Activated CD4-positive, alpha-beta T cell treated with anti-CD3 and anti-CD28 coated beads, Interleukin-10, Interleukin-2, amounts not matched to agents 100 ng/mL and 50 ng/mL, durations not matched to agents 16 hours and 8 hours (primary cell): ENCODE results near the gene KIF1A.
"Not testable (repeated sequence)": the region's sequence is repeated elsewhere in the genome, so short reads cannot be mapped to it uniquely, and the experiment has no call there.

ENCODE experiments used
- DNase-seq: peaks from one replicate; pipeline ENCODE4 v3.0.0-alpha.2; 2020

Gene KIF1A

DNA sequence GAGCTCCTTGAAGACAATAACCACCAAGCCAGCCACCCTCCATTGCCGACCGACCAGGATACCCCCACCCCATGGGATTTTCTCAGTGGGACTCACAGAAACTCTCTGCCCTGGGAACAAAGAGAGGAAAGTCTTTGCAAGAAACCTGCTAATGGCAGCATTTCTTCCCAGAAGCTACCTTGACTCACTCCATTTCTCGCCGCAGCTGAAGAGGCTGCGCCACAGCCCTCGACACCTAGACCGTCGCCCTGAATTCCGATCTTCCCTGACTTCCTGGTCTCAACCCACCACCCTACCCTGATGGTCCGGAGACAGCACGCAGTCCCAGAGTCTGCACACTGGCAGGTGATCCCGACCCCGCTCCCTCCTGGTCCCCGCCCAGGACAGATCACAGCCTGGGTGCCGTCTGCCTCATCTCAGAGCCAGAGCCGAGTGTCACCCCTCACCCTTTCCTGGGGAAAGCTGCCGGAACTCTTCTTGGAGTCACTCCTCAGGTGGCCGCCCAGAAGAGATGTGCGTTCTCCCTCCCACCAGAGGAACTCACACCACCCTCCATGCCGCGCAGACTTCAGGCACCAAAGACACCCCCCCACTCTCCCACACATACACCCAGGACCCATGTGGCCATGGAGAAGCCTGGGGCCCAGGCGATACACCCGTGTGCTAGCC is 103.8 kb downstream of the KIF1A start:
- no peak for DNase-seq

DNA sequence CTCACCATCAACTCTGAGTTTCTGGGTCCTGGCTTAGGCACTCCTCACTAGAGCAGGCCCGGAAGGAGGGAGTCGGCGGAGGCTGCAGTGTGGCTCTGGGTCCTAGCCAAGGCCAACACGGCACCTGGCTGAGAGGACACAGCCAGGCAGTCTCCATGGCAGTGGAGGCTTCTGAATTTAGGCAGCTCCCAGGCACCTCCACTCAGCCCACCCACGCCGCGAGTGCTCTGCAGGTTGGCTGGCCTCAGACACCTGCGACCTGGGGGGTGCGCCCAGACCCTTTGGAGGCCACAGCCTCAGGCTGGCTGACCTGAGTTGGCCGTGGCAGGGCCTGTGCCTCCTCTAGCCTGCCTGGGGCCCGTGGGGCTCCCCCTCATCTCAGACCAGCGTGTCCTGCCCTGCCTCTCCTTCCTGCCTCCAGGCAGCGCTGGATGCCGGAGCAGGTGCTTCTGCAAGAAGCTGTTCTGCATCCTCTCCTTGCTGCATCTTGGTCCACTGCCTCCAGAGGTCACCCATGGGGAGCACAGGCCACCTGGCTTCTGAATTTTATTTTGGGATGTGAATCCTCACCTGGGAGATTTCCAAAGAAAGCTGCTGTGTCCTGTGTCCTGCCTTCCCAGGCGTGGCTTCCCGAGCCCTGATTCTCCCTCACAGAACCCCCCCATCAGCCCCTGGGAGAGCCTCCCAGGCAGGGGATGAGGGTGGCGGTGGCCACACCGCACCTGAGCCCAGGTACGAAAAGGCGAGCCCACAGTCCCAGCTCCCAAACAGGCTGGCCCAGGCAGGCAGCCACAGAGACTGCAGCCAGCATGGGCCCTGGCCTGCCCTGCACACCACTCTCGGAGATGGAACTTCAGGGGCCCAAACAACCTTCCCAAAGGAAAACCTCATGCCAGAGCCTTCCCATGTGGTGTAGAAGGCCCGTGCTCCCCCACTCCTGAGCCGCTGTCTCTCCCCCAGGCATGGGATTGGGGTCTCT is 105.0 kb downstream of the KIF1A start:
- DNase-seq, result no peak

DNA sequence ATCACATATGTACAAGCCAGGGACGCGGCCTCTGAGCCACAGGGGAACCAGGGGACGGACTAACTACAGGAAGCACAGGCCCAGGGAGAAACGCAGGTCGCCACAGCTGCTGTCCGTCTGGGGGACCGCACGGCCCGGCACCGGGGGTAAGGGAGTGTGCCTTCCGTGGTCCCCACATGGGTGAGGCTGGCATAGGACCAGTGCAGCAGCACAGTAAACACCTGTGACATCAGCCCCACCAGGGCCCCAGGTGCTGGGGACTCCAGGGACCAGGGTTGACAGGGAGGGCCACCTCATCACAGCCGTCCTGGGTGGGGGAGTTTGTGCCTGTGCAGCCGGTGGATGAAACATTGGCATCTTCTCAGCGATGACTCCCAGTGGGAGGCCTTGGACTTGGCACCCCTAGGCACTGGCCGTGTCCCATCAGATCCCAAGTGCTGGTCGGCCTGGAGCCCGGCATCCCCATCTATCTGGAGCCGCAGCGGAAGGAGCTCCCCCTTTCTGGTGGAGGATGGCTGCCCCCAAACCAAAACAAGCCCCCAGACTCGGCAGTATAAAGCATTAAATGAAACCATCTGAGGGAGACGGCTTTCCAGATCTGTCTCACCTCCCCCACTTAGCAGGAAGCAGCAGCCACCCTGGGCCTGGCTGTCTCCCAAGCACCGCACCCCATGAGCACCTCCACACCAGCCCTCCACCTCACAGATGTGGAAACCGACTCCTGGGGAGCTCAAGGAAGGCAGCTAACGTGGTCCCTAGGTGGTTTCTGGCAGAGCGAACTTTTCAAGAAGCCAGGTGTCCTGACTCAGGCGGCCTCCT is 105.9 kb downstream of the KIF1A start:
- no peak for DNase-seq

DNA sequence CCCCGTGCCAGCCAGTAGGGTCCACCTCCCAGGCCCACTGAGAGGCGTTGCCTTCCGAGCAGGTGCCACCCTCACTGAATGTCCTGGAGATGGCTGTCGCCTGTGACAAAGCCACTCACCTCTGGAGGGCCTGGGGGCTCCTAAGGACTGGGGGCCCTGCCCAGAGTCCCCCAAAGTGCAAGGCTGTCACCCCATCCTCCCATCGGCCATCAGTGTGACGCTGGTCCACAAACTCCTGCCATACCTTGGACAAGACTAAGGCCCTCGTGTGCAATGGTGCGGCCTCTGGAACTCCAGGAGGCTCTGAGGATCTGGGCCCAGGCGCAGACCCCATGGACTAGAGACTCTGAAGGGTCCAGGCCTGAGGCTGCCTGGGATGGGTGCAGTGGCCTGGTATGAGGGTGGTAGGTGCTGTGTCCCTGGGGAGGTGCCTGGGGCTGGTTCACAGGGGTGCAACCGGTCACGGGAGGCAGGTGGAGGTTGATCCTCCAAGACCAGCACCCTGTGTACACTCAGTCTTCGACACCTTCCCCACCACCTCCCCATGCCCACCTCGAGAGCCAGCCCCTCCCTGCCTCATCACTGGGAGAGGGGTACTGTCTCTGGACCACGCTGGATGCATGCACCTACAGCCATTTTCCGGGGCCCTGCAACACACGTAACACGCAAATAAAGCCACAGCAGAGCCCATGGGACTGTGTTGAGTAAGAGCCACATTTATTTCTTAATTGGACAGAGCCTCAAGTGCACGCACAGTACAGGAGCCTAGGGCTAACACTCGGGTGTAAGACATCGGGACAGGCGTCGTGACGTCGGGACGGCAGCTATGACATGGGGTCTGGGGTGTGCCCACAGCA is 106.7 kb downstream of the KIF1A start:
- no peak for DNase-seq

DNA sequence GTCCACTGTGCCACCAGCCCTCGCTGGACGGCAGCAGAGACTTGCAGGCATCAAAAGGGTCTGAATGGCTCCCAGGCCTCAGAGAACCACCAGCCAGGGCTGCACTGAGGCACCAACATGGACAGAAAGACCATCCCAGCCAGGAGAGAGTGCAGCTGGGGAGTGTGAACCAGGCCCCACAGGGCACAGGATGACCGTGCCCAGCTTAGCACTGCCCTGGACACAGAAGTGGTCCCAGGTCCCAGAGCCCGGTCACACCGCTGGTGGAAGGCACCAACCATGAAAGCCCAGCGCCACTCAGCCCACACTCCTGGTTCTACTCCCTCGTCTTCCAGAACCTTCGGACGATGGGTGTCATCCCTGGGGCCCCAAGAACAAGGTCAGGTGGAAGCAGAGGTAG is 107.9 kb downstream of the KIF1A start:
- no peak for DNase-seq

DNA sequence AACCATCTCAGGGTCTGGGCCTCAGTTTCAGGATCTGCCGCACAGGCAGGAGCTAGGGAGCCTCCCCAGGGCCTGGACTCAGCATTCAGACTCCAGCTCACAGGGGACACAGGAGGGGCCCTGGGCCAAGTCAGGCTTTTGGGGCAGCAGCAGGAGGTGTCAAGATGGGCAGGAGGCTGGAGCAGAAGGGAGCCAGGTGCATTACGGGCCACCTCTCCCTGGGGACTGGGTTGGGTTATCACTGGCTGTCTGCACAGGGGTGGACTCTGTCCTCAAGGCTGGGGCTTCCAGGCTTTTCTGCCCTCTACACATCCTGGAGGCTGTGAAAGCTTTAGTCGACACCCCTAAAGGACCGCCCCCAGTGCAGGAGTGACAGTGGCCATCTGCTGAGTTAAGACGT is 108.3 kb downstream of the KIF1A start:
- no peak for DNase-seq

DNA sequence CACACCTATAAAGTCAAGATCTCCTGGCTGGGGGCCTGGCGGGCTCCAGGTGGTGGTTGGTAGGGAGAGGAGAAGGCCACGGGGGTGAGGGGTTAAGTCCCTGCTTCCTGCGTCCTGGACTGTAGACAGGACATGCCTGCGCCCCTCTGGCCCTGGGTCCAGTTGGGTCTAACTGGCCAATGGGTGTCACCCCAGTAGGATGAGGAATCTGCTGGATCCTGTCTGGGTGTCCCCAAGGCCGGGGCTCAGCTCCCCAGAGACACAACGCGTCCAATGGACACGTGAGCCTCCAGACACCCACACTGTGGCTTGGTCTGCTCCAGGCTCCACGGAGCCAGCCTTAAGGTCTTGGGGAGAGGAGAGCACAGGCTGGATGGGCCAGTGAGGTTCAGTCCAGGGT is 108.7 kb downstream of the KIF1A start:
- DNase-seq, result no peak

DNA sequence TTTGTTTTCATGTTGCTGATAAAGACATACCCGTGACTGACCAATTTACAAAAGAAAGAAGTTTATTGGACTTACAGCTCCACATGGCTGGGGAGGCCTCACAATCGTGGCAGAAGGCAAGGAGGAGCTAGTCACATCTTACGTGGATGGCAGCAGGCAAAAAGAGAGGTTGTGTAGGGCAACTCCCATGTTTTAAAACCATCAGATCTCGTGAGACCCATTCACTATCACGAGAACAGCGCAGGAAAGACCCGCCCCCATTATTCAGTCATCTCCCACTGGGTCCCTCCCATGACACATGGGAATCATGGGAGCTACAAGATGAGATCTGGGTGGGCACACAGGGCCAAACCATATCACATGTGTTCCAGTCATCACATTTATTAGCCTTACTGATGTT is 111.6 kb downstream of the KIF1A start:
- no peak for DNase-seq

DNA sequence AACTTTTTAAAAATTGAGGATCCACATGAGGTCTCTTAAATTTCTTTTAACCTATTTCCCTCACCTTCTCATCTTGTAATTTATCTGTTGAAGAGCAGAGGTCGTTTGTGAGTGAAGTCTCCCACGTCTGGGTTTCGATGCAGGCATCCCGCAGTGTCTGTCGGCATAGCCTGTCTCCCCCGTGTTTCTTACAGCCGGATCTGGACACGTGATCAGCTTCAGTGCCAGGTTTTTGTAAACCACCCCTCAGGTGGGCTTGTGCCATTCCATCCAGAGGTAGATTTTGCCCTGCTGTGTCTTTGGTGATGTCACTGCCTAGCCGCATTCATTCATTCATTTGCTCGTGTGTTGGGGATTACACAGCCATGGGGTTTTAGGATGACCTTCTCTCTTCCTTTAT is 112.2 kb downstream of the KIF1A start:
- no peak for DNase-seq

DNA sequence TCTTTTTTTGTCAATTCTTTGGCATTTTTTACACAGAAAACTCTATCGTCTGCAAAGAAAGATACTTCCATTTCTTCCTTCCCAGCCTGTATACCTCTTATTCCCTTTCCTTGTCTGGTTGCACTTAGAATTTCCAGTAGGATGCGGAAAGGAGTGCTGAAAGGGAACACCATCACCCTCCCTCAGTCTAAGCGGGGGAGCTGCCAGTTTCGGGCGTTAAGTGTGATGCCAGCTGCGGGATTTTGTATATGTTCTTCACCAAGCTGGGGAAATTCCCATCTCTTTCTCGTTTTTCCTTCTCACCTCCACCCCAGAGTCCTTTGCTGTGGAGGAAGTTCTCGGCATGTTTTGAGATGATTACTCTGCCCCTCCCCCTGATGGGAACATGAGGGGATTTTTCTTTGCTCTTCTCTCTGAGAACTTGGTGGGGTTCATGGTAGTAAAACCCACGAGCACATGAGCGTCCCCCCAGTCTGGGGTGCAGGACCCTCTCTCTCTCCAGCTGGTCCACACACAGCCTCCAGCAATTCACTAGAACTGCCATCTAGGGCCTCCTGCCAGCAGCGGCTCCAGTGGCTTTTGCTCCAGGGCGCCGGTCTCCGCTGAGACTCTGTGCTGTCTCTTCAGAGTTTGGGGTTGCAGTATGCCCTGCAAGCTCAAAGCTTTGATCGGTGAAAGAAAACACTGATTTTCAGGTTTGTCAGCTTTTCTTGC is 112.8 kb downstream of the KIF1A start:
- no peak for DNase-seq

DNA sequence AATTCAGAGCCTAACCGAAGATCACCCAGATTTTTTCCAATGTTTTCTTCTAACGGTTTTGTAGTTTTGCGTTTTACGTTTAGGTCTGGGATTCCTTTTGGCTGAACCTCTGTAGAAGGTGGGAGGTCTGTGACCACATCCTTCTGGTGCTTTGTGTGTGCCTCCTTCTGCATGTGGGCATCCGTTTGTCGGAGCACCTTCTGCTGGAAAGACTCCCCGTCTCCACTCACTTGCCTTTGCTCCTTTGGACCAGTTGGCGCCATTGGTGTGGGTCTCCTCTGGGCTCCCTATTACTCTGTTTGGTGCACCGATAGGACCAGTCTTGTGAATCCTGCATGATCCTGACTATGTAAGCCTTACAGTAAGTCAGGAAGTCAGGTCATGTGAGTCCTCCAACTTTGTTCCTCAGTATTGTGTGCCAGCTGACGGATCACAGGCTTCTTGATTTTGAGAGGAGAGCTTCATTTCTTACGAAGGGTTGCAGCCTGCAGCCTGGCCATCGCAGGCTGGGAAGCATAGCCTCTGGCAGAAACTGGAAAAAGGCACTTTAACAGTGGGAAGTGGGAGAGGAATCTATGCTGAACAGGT is 114.7 kb downstream of the KIF1A start:
- DNase-seq, result peak; percentile 13

DNA sequence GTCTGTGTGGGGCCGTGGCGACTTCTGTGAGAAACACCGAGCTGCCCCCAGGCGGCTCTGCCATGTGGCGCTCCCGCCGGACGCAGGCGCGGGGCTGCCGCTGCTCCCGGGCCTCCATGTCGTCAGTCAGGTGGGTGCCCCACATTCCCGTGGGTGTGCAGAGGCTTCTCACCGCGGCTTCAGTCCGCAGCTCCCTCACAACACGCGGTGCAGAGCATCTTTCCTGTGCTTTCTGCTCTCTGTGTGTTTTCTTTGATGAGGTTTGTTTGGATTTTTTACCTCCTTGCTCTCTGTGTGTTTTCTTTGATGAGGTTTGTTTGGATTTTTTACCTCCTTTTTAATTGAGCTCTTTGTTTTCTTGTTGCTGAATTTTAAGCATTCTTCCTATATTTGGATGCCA is 115.4 kb downstream of the KIF1A start:
- DNase-seq, result no peak

DNA sequence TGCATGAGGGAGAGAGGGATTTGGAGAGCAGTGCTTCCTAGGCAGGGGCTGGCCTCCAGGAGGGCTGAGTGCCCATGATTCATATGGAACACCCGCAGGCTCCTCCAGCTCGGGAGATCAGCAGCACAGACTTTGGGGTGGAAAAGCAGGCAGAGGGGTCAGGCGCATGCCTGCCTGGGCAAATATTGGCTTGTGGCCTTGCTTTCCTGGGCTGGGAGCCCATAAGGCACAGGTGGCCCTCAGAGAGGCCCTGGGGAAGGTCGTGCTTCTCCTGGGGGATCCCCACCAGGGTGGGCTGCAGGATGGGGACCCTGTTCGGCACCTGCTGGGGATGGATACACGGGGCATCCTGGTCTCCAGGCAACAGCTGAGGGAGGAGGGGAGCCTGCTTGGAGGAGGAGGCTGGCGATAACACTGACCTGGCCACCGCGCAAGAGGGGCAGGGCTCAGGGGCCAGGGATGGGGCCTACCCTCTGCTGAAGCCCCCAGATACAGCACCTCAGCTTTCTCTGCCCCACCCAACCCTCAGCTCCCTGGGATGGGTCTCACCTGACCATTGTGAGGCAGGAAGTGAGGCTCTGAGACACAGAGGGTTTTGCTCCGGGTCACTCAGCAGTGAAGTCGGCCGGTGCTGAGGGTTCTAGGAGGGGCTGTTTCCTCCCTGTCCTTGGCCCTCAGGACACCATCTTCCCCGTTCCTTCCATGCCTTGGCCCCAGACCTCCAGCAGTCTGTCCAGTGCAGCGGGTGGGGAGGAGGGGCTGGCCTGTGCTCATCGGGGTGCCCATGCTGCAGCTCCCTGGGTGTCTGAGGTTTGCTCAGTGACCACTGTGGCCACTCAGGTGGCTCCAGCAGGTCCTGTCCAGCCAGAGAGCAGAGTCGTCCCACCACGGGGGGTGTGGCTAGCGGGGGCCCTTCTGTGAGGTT is 116.3 kb downstream of the KIF1A start:
- DNase-seq, result no peak

DNA sequence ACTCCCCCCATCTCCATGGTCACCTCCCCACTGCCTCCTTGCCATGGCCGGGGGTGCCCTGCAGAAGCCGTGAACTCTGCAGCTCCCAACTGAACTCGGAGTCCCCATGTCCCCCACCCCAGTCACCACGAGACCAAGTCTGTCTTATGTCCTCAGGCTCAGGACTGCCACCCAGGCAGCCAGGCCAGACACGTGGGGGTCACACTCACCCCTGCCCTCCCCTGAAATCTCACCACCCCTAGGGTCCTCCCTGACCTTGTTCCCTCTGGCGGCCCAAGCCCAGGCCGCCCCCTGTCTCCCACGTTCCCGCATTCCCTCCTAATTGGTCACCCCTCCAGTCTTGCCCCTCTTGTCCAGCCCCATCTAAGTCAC is 117.4 kb downstream of the KIF1A start:
- no peak for DNase-seq

DNA sequence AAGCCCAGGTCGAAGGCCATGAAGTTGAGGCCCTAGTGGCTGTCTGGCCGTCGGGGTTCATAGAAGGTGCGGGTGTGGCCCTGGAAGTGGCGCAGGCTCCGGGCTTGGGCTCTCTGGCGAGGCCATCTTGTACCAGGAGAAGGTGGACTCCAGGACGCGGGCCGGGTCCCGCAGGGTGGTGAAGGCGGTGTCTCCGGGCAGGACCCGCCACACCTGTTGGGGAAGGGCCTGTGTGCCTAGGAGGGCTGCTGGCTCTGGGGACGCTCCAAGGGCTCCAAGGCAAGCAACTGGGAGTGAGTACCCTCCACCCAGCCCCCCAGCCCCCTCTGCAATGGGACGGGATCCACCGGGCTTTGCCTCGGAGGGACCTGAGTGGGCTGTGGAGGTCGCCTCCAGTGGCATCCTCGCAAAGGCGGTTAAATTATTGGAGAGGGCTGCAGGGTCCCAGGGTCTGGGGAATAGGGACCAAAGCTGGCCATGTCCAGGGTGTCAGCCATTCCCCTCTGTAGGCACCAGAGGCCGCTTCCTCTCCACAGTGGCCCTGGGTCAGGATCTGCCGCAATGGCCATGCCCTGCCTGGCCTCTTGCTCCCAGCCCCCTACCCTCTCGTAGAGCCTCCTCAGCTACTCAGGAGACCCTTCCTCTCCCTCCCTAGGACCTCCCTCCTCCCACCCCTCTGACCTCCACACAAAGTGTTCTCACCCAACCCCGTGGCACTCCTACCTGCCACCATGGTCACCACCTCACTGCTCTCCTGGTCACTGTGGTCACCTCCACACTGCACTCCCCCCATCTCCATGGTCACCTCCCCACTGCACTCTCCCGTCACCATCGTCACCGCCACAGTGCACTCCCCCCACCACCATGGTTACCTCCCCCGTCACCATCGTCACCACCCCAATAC is 118.0 kb downstream of the KIF1A start:
- DNase-seq, result no peak

DNA sequence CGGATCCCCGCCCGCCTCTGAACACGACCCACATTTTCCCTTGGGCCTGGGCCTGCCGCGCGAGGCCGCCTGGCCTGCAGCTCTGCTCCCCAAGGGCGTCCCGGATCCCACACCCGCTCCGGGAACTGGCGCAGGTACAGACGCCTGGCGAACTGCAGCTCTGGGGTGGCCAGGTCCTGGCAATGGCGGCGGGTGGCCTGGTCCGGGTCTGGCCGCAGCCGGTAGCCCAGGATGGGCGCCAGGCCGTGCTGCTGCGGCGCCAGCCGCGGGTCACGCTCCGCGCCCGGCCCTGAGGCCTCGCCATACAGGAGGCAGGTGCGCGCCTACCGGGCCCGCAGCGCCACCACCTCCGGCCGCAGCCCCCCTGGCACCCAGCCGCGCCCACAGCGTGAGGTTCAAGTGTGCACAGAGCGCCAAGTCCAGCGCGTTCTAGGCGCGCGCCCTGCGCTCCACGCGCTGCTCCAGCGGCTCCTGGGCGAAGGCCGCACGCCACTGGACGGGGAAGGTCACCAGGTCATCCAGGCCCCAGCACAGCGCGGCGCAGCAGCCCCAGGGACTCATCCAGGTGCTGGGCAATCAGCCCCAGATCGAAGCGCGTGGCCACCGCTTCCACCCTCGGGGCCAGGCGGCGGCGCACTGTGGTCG is 118.8 kb downstream of the KIF1A start:
- DNase-seq, result no peak

DNA sequence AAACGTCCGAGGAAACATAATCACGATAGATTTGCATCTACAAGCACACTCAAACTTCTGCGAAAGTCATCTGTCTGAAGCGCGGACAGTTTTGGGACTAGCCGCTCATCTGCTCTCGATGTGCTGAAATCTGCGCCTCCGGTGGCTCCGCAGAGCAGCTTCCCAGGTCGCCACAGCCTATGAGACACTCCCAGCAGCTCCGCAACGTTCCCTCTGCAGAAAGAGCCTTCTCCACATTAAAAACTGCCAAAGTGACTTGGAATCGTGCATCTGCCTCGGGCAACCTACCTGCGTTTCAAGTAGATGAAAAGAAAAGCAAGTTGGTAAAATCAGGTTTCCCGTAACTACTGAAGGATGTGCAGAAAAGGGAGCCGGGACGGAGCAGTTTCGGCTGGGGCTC is 119.4 kb downstream of the KIF1A start:
- DNase-seq, result not testable (repeated sequence)

DNA sequence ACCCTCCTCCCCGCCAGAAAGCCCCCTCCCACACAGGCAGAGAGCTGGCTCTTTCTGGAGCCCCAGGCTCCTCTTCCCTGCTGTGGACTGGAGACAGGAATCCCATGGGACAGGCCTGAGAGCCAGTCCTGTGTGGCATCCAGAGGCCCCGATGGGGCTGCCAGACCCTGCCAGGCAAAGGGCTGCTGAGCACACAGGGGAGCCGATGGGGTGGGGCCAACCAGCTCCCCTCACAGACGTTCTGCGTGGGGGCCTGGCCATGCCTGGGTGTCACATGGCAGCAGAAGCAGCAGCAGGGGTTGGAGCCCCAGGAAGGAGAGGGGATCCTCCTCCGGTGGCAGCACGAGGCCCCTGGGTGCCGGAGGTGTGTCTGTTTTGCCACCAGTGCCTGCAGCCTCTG is 120.2 kb downstream of the KIF1A start:
- not testable (repeated sequence) for DNase-seq
